ENCODE measurements around the gene MYPOP.

DNA sequence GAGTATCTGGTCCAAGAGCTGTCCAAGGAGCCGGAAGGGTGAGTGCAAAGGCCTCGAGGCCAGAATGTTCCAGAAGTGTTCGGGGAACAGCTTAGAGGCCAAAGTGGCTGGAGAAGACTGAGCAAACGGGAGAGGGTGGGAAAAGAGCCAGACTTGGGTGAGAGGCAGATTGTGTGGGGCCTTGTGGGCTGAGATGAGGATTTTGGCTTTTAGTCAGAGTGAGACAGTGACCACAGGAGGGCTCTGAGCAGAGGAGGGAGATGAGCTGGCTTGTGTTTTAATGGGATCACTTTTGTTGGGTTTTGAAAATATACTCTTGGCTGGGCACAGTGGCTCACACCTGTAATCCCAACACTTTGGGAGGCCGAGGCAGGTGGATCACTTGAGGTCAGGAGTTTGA lies 6.5 kb upstream of the MYPOP start:
- TF ChIP-seq HMGA1 (CRISPR knock-in tag; conservative IDR thresholded peaks at IDR 0.05) (no peak), ZFYVE20 (CRISPR knock-in tag; IDR thresholded peaks at IDR 0.05; ENCODE audit: borderline replicate concordance, low read depth) (no peak), SMARCC2 (IDR thresholded peaks at IDR 0.05) (no peak), NFIC (IDR thresholded peaks at IDR 0.05; ENCODE audit: low read length) (no peak), RFX5 (IDR thresholded peaks at IDR 0.05; ENCODE audit: low read depth, low read length) (no peak), POLR2A (IDR thresholded peaks at IDR 0.05; ENCODE audit: insufficient read depth in 1 of 2, low read depth in 2 of 2, low read length in 2 of 2) (no peak), ZFY (CRISPR knock-in tag; IDR thresholded peaks at IDR 0.05) (no peak), RAD21 (CRISPR knock-in tag; IDR thresholded peaks at IDR 0.05) (no peak), HCFC1 (IDR thresholded peaks at IDR 0.05; ENCODE audit: low read depth, low read length) (no peak), EP300 (IDR thresholded peaks at IDR 0.05; ENCODE audit: low read depth in 2 of 2, low read length in 2 of 2) (no peak), EP300 (CRISPR knock-in tag; IDR thresholded peaks at IDR 0.05; ENCODE audit: borderline replicate concordance) (no peak), MXI1 (IDR thresholded peaks at IDR 0.05; ENCODE audit: borderline replicate concordance, low read depth, low read length) (no peak)
- TF ChIP-seq, protein P1, sequence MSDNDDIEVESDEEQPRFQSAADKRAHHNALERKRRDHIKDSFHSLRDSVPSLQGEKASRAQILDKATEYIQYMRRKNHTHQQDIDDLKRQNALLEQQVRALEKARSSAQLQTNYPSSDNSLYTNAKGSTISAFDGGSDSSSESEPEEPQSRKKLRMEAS (IDR thresholded peaks at IDR 0.05) = no peak
- TF ChIP-seq, protein P2, sequence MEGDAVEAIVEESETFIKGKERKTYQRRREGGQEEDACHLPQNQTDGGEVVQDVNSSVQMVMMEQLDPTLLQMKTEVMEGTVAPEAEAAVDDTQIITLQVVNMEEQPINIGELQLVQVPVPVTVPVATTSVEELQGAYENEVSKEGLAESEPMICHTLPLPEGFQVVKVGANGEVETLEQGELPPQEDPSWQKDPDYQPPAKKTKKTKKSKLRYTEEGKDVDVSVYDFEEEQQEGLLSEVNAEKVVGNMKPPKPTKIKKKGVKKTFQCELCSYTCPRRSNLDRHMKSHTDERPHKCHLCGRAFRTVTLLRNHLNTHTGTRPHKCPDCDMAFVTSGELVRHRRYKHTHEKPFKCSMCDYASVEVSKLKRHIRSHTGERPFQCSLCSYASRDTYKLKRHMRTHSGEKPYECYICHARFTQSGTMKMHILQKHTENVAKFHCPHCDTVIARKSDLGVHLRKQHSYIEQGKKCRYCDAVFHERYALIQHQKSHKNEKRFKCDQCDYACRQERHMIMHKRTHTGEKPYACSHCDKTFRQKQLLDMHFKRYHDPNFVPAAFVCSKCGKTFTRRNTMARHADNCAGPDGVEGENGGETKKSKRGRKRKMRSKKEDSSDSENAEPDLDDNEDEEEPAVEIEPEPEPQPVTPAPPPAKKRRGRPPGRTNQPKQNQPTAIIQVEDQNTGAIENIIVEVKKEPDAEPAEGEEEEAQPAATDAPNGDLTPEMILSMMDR (CRISPR knock-in tag; IDR thresholded peaks at IDR 0.05) = no peak
- TF ChIP-seq, protein P3, sequence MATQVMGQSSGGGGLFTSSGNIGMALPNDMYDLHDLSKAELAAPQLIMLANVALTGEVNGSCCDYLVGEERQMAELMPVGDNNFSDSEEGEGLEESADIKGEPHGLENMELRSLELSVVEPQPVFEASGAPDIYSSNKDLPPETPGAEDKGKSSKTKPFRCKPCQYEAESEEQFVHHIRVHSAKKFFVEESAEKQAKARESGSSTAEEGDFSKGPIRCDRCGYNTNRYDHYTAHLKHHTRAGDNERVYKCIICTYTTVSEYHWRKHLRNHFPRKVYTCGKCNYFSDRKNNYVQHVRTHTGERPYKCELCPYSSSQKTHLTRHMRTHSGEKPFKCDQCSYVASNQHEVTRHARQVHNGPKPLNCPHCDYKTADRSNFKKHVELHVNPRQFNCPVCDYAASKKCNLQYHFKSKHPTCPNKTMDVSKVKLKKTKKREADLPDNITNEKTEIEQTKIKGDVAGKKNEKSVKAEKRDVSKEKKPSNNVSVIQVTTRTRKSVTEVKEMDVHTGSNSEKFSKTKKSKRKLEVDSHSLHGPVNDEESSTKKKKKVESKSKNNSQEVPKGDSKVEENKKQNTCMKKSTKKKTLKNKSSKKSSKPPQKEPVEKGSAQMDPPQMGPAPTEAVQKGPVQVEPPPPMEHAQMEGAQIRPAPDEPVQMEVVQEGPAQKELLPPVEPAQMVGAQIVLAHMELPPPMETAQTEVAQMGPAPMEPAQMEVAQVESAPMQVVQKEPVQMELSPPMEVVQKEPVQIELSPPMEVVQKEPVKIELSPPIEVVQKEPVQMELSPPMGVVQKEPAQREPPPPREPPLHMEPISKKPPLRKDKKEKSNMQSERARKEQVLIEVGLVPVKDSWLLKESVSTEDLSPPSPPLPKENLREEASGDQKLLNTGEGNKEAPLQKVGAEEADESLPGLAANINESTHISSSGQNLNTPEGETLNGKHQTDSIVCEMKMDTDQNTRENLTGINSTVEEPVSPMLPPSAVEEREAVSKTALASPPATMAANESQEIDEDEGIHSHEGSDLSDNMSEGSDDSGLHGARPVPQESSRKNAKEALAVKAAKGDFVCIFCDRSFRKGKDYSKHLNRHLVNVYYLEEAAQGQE (IDR thresholded peaks at IDR 0.05; ENCODE audit: borderline replicate concordance in 1 of 2, low read depth in 1 of 2, low read length in 2 of 2) = no peak
